Stimulated activated CD4-positive, alpha-beta T cell treated with anti-CD3 and anti-CD28 coated beads, Interleukin-12 subunit alpha, Interleukin-12 subunit beta, amount 100 ng/mL, for 24 hours (primary cell): ENCODE measurements around the gene HID1.

ENCODE experiments used
- DNase-seq, 2 experiments: peaks; one replicate each; pipeline ENCODE4 v3.0.0-alpha.2; 2020; ENCODE audit warnings: low read depth in 2 of 2

The HID1 gene

GRCh38 chr17:74950207-74950606, 22.4 kb downstream of the HID1 start:
- no peak for DNase-seq

GRCh38 chr17:74949455-74950115, 23.0 kb downstream of the HID1 start:
- DNase-seq: no peak

DNA sequence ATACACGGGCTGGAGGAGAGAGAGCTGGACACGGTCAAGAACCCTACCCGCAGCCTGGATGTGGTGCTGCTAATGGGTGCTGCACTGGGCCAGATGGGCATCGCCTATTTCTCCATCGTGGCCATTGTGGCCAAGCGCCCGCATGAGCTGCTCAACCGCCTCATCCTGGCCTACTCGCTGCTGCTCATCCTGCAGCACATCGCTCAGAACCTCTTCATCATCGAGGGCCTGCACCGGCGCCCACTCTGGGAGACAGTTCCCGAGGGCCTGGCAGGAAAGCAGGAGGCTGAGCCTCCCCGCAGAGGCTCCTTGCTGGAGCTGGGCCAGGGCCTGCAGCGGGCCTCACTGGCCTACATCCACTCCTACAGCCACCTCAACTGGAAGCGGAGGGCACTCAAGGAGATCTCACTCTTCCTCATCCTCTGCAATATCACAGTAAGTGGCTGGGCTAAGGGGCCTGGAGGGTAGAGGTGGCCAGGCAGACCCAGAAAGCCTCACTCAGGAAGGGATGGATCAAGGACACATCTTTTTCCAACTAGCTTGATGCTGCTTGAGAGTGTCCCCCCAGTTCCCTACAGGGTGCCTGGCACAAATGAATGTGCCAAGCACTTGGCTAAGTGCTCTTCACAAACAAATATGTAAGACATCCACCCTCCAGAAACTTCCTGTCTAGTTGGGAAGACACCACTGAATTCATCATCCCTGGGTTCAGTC, 25.4 kb downstream of the HID1 start:
- DNase-seq: no peak

DNA sequence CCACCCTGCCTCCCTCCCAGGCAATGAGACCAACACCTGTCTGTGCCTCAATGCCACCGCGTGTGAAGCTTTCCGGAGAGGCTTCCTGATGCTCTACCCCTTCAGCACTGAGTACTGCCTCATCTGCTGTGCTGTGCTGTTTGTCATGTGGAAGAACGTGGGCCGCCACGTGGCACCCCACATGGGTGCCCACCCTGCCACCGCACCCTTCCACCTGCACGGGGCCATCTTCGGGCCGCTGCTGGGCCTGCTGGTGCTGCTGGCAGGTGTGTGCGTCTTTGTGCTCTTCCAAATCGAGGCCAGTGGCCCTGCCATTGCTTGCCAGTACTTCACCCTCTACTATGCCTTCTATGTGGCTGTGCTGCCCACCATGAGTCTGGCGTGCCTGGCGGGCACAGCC, 25.9 kb downstream of the HID1 start:
- DNase-seq: no peak

DNA sequence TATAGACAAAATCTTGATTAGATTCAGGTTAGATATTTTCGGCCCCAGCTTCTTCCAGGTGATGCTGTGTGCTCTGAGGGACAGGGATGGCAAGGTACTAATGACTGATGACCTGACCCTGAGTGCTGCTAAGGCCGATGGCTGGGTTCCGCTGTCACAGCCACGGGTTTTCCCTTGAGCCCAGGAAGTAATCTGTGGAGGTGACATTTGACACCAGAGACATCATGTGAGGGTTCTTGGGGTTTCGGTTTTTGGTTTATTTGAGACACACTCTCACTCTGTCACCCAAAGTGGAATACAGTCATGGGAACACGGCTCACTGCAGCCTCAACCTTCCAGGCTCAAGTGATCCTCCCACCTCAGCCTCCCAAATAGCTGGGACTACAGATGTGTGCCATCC, 27.0 kb downstream of the HID1 start:
- DNase-seq: no peak

DNA sequence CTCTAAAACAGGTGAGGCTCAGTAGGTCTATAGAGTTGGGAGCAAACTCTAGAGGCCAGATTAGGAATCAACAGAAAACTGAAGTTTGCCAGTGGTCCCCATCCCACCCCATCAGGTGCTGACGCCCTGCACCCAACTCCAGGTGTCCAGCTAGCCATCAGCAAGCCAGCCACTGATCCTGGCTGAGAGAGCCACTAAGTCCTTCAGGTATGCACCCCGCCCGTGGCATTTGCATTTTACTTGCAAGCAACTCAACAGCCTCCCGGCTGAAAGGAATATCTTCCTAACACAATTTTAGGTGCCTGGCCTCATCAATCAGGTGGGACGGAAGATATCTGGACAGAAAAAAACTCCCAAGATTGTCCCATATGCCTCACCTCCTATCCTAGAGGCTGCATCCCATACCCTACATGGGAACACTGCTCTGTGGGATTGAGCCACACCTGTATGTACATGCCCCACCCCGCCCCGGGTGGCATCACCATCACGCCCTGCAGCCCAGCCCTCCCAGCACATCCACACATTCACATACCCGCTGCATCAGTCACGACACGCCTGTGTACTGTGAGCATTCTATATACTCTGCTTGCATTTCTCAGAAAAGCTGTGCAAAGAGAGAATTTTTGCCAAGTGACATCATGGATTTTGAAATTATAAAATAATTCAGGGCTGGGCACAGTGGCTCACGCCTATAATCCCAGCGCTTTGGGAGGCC, 28.6 kb downstream of the HID1 start:
- DNase-seq: no peak

- DNase-seq: no peak
Observed at GRCh38 chr17:74941128-74941725, 31.3 kb downstream of the HID1 start.

DNA sequence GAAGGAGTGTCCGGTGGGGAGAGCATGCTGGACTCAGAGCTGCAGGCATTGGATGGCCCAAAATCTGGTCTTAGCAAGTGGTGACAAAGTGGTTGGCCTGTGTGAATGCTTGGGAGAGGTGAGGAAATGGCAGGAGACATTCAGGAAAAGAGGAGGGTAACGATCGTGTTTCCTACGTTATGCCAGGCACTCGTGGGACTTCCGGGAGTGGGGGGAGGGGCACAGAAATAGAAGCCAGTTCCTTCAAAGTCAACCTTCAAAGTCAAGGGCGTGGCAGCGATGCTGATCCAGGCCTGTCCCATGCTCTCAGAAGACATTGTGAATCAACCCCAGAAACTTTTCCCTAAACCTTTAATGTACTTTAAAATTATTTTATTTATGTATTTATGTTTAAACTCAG, 33.0 kb downstream of the HID1 start:
- DNase-seq: no peak

DNA sequence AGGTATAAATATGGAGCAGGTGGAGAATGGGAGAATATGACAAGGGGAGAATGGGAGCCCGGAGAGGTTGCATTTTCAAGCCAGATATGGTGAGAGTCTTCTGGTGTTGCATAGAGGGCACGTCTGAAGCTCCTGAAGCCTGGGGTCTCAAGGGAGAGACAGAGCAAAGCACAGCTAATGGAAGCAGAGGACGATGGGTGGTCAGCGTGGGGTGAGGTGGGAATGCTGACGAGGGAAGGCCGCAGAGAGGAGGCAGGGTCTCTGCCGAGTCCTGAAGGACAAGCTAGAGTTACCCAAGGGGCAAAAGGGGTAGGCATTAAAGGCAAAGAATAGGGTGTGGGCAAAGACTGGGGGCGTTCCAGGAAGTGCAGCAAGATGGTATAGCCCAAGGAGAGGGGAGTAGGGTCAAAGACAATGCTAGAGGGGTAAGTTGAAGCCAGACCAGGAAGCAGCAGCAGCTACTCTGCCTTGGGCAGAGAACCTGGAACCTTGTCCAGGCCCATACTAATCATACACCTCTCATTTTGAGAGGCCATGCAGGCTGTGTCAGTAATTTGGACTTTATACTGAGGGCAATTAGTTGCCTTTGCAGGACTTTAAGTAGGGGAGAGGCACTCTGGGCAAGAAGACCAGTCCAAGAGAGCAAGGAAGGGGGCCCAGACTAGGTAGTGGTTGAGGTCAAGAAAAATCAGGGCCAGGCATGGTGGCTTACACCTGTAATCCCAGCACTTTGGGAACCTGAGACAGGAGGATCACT, 34.2 kb downstream of the HID1 start:
- no peak for DNase-seq

DNA sequence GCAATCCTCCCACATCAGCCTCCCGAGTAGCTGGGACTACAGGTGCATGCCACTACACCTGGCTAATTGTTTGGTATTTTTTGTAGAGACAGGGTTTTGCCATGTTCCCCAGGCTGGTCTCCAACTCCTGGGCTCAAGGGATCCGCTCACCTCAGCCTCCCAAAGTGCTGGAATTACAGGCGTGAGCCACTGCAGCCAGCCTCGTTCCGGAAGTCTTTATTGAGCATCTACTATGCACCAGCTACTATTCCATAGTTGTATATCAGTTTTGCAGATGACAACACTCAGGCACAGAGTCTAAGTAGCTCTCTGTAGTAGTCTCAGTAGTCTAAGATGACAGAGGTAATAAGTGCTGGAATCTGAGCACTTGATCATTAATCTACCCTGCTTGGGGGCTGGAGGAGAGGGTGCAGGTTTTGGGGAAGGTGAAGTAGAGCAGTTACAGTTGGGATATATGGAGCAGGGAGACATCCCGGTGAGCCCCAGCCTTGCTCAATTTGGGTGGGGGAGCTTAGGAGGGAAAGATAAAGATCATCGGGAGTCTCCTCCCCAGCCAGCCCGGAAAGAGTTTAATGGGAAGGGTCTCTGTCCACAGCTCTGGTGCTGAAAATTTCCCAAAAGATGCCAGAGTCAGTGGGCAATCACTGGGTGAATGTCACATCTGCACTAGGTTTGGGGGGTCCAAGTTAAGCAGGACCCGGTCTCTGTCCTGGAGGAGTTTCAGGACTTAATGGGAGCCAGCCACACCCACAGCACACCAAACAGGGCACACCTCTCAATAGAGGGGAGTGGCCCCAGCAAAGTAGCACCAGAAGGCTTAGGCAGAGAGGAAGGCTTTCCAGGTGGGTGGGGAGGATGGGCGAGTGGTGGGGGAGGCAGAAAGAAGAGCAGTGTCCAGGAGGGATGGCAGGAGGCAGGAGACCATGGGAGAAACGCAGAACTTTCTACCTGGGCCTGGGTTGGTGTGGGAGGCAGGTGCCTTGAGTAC, 35.2 kb downstream of the HID1 start:
- no peak for DNase-seq

- DNase-seq: no peak
Observed at GRCh38 chr17:74936470-74936799, 36.1 kb downstream of the HID1 start.

DNA sequence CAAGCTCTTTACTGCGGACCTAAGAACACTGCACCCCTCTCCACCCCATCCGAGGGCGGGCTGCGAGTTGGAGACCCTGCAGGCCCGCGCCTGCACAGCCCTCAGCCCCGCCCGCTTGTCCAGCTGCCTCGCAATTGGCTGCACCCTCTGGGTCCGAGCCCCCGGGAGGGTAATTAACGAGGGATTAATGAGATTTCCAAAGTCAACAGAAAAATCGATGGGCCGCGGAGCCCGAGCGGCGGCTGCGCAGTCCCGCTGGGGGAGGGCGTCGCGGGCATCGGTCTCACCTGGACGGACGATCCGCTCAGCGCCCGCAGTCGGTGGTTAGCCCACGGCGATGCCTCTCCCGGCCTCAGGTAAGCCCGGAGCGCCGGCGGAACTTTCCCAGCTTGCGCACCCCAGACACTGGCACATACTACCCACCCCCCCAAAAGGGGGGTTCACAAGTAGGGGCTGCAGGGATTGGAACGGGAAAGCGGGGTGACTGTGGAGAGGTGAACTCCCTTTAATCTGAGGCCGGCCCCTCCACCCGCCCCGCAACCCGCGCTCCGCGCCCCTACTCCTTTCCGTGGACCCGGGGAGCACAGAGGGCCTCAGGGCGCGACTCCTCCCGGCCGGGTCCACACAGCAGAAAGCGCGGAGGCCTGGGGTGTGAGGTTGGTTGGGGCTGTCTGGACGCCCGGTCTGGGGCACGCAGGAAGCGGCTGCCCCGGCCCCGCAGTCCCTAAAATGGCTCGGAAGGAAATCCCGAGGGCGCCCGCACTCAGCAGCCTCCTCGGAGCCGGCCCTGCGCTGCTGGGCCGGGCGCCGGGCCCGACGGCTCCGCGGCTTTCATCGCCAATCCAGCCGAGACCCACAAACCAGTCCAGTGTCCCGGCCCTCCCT, 36.7 kb downstream of the HID1 start, which contains the start of gene OTOP3:
Gene OTOP3, plus strand, starts transcription at position 314 of the 885 bp plus-strand sequence. Its CDS starts 24 bp downstream, at position 338.
- DNase-seq: no peak

- DNase-seq: no peak
Observed at GRCh38 chr17:74935048-74935447, 37.5 kb downstream of the HID1 start.

GRCh38 chr17:74930535-74931036, 42.0 kb downstream of the HID1 start:
- DNase-seq: no peak

- DNase-seq: no peak
Observed at GRCh38 chr17:74928786-74929185, 43.8 kb downstream of the HID1 start.

DNA sequence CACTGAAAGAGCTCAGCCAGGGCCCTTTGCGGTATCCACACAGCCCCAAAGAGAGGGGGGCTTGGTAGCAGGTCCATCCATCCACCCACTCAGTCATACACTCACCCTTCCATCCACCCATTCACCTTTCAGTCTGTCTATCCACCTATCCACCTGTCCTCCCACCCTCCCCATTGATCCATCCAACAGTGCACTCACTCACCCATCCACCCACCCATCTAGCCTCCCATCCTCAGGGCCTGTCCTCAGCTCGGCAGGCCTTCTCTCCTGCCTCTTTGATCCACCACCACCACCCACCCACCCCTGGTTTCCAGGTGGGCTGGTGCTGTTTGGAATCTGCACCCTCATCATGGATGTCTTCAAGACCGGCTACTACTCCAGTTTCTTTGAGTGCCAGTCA, 47.3 kb downstream of the HID1 start:
- DNase-seq: no peak

GRCh38 chr17:74924250-74924948, 48.2 kb downstream of the HID1 start, which contains the start of gene OTOP2:
Gene OTOP2, plus strand, starts transcription at chr17:74924273. Its CDS starts 360 bp downstream, at chr17:74924633.
- DNase-seq: no peak

DNA sequence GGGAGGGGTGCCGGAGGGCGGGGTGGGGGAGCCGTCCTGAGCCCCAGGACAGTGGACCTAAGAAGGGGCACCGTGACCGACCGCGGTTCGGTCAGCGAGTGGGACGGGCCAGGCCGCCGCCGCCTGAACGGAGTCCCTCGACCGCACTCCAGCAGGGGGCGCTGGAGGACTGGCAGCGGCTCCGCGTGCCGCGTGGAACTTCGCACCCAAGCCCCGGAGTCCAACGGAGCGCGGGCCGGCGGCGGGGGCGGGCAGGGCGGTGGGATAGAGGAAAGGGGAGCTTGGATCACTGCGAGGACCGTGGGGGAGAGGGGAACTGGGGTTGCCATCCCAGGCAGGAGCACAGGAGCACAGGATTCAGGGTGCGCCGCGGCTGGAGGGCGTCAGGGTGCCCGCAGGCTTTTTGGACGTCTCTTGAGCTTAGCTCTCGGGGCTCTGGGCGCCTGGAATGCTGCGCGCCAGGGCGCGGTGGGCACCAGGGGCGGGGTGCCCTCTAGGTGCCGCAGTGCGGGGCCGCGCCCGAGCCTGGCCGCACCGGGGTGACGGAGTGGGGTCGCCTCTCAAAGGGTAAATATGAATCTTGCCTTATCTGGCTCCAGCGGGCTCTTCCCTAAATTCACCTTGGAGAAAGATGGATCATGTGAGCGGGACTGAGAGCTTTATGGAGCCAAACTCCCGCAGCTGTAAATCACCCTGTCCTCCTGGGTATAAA, 48.9 kb downstream of the HID1 start:
- peak; percentile 36 to 64 for DNase-seq
